ENCODE data around the gene SNX11.

SNX11 gene

DNA sequence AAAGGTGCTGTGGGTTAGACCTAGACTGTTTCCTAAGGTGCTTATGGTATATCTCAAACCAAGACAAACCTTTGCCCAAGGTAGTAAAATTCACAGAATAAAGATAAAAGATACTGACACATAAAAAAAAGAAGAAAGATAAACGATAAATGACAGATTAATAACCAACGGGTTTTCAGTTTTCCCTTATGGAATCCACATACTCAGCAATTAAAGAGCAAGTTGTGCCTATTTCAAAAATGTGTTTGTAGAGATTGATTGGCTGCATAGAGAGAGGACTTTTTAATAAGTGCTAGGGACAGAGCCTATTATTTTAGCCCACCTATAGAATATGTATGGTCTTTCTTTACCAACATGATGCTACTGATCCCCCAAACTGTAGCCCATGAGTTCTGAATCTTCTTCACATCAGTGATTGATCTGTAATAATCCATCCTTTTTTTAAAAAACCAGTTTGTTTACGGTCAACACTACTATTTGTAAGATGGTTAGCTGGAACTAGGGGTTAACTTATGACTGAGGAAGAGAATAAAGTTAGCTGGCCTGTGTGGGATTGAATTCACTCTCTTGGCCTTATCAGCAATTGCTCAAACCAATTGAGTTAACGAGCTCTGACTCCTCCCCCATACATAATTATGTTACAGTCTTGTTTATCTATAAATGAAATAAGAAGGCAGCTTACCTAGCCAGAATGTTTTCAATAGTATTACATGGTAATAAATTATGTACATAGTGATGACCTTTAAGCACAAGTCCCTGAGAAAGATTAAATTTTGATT lies 53.8 kb downstream of the SNX11 start:
- in situ Hi-C loops (cut with HindIII; ENCODE audit: low pct_unique_long_range_greater_than_20kb, low sequenced_read_pairs), result no loop called here
- no peak for TF ChIP-seq JUND (IDR thresholded peaks at IDR 0.05; ENCODE audit: low read depth)
- DNase-seq (ENCODE audit: low read depth in 1 of 2, low spot score in 1 of 2), result no peak

GRCh38 chr17:48162306-48162934 lies 54.9 kb downstream of the SNX11 start:
- no peak for DNase-seq (ENCODE audit: low read depth in 1 of 2, low spot score in 1 of 2)
- no peak for TF ChIP-seq JUND (IDR thresholded peaks at IDR 0.05; ENCODE audit: low read depth)
- in situ Hi-C loops (cut with HindIII; ENCODE audit: low pct_unique_long_range_greater_than_20kb, low sequenced_read_pairs), result no loop called here

DNA sequence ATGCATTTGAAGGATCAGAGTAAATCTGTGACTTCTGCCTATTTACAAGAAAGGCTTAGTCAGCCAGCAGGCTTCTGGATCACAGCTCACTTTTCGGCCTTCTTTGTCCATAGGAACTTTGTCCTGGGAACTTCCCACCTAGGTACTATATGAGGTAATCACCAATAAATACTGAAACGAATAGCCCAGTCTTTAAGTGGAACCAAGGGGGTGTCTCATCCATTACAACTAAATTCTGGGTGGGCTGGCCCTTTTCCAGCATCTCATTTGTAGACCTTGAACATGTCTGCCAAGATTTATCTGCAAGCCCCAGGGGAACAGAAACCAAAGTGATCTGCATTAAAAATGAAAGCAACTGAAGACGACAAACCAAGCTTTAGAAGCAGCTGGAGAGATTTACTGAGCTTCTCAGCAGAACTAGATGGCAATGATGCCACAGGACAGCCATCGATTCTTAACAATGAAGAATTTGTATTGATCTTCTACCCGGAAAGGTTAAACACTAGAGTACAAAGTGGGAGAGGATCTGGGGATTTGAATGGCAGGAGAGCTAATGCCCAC lies 55.5 kb downstream of the SNX11 start:
- in situ Hi-C loops (cut with HindIII; ENCODE audit: low pct_unique_long_range_greater_than_20kb, low sequenced_read_pairs), result no loop called here
- TF ChIP-seq JUND (IDR thresholded peaks at IDR 0.05; ENCODE audit: low read depth), result no peak
- DNase-seq (ENCODE audit: low read depth in 1 of 2, low spot score in 1 of 2), result no peak

- no peak for TF ChIP-seq JUND (IDR thresholded peaks at IDR 0.05; ENCODE audit: low read depth)
- in situ Hi-C loops (cut with HindIII; ENCODE audit: low pct_unique_long_range_greater_than_20kb, low sequenced_read_pairs), result no loop called here
- no peak for DNase-seq (ENCODE audit: low read depth in 1 of 2, low spot score in 1 of 2)
Observed at GRCh38 chr17:48163809-48164208, 56.2 kb downstream of the SNX11 start.

GRCh38 chr17:48169926-48170325 lies 62.4 kb downstream of the SNX11 start:
- TF ChIP-seq JUND (IDR thresholded peaks at IDR 0.05; ENCODE audit: low read depth), result no peak
- in situ Hi-C loops (cut with HindIII; ENCODE audit: low pct_unique_long_range_greater_than_20kb, low sequenced_read_pairs), result no loop called here
- DNase-seq (ENCODE audit: low read depth in 1 of 2, low spot score in 1 of 2), result no peak
